Activated CD8-positive, alpha-beta T cell treated with anti-CD3 and anti-CD28 coated beads for 36 hours (primary cell): ENCODE results near the gene RXFP1. TPM values are rescaled to one million over a fixed set of nuclear protein-coding genes. Genes with fewer than 3 reads are reported as not detected.
A peak's percentile ranks its signal among the peaks of the same experiment; 100 is the strongest.

Source experiments
- ATAC-seq: fragments of 200-7000 bp; cut with Tn5 transposase; one replicate; pipeline ENCODE4 v1.10.0; 2021; ENCODE audit warnings: mild to moderate bottlenecking, moderate library complexity
- CTCF ChIA-PET: fragments of 350-600 bp; sonication (Branson Sonifier 250); formaldehyde crosslinking; loops from one replicate; lab custom pipeline; 2021; ENCODE audit warnings: antibody characterized with exemption; lab: Charles Lee
- POLR2A ChIA-PET: fragments of 350-600 bp; sonication (Branson Sonifier 250); formaldehyde crosslinking; loops from one replicate; lab custom pipeline; 2021; ENCODE audit warnings: antibody characterized with exemption; lab: Charles Lee
- DNase-seq: peaks from one replicate; pipeline ENCODE4 v3.0.0-alpha.2; 2020
- H3K27ac Mint-ChIP-seq: one replicate; pipeline ENCODE4 v1.8.0; 2021; ENCODE audit warnings: mild to moderate bottlenecking, mixed read lengths
- H3K27me3 Mint-ChIP-seq: one replicate; pipeline ENCODE4 v1.8.0; 2021; ENCODE audit warnings: mixed read lengths
- H3K36me3 Mint-ChIP-seq: one replicate; pipeline ENCODE4 v1.8.0; 2021; ENCODE audit warnings: low read depth, mixed read lengths
- H3K4me1 Mint-ChIP-seq: one replicate; pipeline ENCODE4 v1.8.0; 2021; ENCODE audit warnings: low read depth, mixed read lengths
- H3K4me3 Mint-ChIP-seq: one replicate; pipeline ENCODE4 v1.8.0; 2021; ENCODE audit warnings: mild to moderate bottlenecking, moderate library complexity, mixed read lengths
- H3K9me3 Mint-ChIP-seq: one replicate; pipeline ENCODE4 v1.8.0; 2021; ENCODE audit warnings: mixed read lengths
- CTCF ChIP-seq: fragments of 200-600 bp; IDR thresholded peaks from one replicate; pipeline ENCODE4 v1.8.0; 2022; ENCODE audit warnings: antibody characterized with exemption, mild to moderate bottlenecking
- intact Hi-C: fragments of 100-400 bp; cut with micrococcal nuclease; formaldehyde crosslinking; loops from one replicate; pipeline ENCODE4 v1.10.0; 2022
- total RNA-seq, 2 experiments: library from RNA; stranded (reverse); gene quantifications; one replicate each; pipeline ENCODE4 v1.2.3, GENCODE V29; 2021

The RXFP1 gene
- total RNA-seq, 2 experiments from 2014 or later: not detected

DNA sequence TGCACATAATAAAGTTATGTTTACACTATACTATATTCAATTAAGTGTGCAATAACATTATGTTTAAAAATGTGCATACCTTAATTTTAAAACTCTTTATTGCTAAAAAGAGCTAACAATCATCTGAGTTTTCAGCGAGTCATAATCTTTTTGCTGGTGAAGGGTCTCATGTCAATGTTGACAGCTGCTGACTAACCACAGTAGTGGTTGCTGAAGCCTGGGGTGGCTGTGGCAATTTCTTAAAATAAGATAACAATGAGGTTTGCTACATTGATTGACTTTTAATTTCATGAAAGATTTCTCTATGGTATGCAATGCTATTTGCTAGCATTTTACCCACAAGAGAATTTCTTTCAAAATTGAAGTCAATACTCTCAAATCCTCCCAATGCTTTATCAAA, 91.4 kb downstream of the RXFP1 start:
- peaks cover 10% of the 10 kb centered on the region for H3K27me3 Mint-ChIP-seq
- H3K4me3 Mint-ChIP-seq: no peak overlapping the region
- CTCF ChIA-PET: no interaction called here
- H3K36me3 Mint-ChIP-seq: no peaks in the 10 kb centered on the region
- DNase-seq (no peak), ATAC-seq (no peak)
- TF ChIP-seq CTCF: no peak
- no peak overlapping the region for H3K27ac Mint-ChIP-seq
- intact Hi-C loops: no loop called here
- H3K4me1 Mint-ChIP-seq: no peaks in the 10 kb centered on the region
- POLR2A ChIA-PET: no interaction called here
- no peaks in the 10 kb centered on the region for H3K9me3 Mint-ChIP-seq

DNA sequence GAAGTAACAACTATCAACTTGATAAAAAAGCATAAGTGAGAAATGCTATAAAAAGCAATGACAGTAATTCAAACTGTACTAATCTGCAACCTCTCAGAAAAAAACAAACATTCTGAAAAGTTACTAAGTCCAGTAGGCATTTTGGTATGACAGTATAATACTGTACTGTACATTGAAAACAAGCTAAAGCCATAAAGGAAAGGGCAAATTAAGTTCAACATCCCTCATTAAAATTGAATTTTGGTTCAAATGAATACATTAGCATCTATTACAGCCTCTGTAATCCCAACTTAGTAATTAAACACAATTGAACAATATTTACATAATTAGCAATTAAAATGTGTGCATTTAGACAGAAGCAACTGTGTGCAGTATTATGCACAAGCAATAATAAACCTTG, 96.3 kb downstream of the RXFP1 start:
- no peak for ATAC-seq
- CTCF ChIA-PET: no interaction called here

GRCh38 chr4:158621729-158622128, 100.0 kb downstream of the RXFP1 start:
- ChIA-PET CTCF (no interaction called here), POLR2A (no interaction called here)
- ATAC-seq (no peak), DNase-seq (no peak)
- no peak for TF ChIP-seq CTCF
- H3K9me3 Mint-ChIP-seq: no peaks in the 10 kb centered on the region
- no peak overlapping the region for H3K27ac Mint-ChIP-seq
- no peaks in the 10 kb centered on the region for H3K36me3 Mint-ChIP-seq
- H3K27me3 Mint-ChIP-seq: no peaks in the 10 kb centered on the region
- H3K4me1 Mint-ChIP-seq: no peaks in the 10 kb centered on the region
- H3K4me3 Mint-ChIP-seq: no peak overlapping the region
- intact Hi-C loops: no loop called here

More for the DNA sequence above, 96.3 kb downstream of the RXFP1 start:
- Mint-ChIP-seq H3K27ac (no peak overlapping the region), H3K4me3 (no peak overlapping the region), H3K27me3 (peaks cover 8% of the 10 kb centered on the region), H3K36me3 (no peaks in the 10 kb centered on the region), H3K9me3 (no peaks in the 10 kb centered on the region), H3K4me1 (no peaks in the 10 kb centered on the region)
- no peak for DNase-seq
- POLR2A ChIA-PET: no interaction called here
- intact Hi-C loops: no loop called here
- TF ChIP-seq CTCF: no peak

DNA sequence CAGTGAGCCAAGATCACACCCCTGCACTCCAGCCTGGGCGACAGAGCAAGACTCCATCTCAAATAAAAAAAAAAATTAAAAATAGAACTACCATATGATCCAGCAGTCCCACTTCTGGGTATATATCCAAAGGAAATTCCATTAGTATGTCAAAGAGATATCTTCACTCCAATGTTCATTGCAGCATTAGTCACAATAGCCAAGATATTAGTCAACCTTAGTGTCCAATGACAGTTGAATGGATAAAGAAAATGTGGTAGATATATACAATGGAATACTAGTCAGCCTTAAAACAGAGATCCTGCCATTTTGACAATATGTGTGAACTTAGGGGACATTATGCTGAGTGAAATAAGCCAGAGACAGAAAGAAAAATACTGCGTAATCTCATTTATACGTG, 100.6 kb downstream of the RXFP1 start:
- no peaks in the 10 kb centered on the region for H3K4me1 Mint-ChIP-seq
- intact Hi-C loops: no loop called here
- no peaks in the 10 kb centered on the region for H3K9me3 Mint-ChIP-seq
- CTCF ChIA-PET: no interaction called here
- H3K36me3 Mint-ChIP-seq: no peaks in the 10 kb centered on the region
- no peak overlapping the region for H3K27ac Mint-ChIP-seq
- POLR2A ChIA-PET: no interaction called here
- no peaks in the 10 kb centered on the region for H3K27me3 Mint-ChIP-seq
- no peak overlapping the region for H3K4me3 Mint-ChIP-seq
- no peak for TF ChIP-seq CTCF
- no peak for DNase-seq
- no peak for ATAC-seq

DNA sequence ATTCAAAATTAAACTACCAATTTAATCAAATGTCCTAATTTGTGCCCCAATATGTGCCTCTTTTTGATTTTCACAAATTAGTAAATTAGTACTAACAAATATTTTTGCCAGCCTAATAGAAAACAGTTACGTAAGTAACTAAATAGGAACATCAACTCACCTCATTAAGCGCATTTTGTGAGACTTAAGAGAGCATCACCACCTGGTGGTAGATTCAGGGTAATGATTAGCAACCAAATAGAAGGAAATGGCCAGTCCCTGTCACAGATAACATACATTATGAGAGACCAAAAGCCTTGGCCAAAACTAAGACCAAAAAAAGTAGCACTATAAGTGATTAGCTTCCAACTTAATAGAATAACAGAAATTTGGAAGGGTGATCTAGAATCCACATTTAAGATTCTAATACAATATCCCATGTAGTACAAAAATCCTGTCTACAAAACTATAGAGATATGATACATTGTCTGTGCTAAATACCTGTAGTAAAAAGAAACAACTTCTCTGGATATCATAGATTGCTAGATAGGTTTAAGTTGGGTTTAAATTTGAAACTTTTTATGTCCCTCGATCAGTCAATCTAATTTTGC, 103.3 kb downstream of the RXFP1 start:
- Mint-ChIP-seq H3K4me3 (no peak overlapping the region), H3K4me1 (no peaks in the 10 kb centered on the region), H3K27me3 (no peaks in the 10 kb centered on the region), H3K27ac (no peak overlapping the region), H3K36me3 (no peaks in the 10 kb centered on the region), H3K9me3 (no peaks in the 10 kb centered on the region)
- POLR2A ChIA-PET: no interaction called here
- intact Hi-C loops: loop anchor here (2.0 kb wide), 1 partner anchor 364 kb away; no protein-coding TSS in a partner anchor
- peak; percentile 59 for TF ChIP-seq CTCF
- no peak for DNase-seq
- peak; percentile 58 for ATAC-seq
- CTCF ChIA-PET: interaction anchor here (0.7 to 1.4 kb wide), 3 partner anchors 23 to 372 kb away, joined by 3 to 4 read pairs (median 3); no protein-coding TSS in a partner anchor
